ENCODE measurements around the gene TESMIN. TPM values are rescaled to one million over a fixed set of nuclear protein-coding genes. Genes with fewer than 3 reads are reported as not detected.
A peak's percentile ranks its signal among the peaks of the same experiment; 100 is the strongest.

The TESMIN gene
- total RNA-seq, 1 experiment from 2014 or later = 26.3 TPM

DNA sequence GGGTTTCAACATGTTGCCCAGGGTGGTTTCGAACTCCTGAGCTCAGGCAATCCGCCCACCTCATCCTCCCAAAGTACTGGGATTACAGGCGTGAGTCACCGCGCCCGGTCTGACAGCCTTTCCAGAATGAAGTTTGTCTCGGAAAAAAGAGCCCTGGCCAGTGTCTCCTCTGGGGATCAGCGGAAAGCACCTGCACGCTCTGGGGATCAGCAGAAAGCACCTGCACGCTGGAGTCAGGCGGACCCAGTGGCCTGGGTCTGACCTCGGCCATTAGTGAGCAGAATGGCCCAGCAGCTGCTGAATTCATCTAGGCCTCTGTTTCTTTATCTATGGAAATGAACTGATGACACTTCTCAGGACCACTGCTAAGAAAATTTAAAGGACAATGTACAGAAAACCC is 10.5 kb upstream of the TESMIN start:
- no peak for DNase-seq (ENCODE audit: low spot score)

- DNase-seq (ENCODE audit: low spot score) = no peak
Measured at GRCh38 chr11:68759991-68760390, 8.7 kb upstream of the TESMIN start.

DNA sequence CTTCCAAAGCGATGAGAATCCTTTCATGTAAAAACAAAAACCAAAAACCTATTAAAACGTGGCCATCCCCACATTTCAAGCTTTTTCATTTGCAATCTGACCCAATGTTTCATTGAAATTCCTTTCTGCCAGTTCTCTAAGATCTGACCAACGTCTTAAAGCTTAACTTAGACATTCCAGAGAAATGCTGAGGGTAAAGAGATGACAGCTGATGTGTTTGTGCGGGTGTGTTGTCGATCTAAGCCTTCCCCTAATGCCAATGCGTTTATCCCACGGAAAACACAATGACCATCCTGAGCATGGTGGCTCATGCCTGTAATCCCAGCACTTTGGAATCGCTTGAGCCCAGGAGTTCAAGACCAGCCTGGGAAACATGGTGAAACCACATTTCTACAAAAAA is 6.4 kb upstream of the TESMIN start:
- no peak for DNase-seq (ENCODE audit: low spot score)

DNA sequence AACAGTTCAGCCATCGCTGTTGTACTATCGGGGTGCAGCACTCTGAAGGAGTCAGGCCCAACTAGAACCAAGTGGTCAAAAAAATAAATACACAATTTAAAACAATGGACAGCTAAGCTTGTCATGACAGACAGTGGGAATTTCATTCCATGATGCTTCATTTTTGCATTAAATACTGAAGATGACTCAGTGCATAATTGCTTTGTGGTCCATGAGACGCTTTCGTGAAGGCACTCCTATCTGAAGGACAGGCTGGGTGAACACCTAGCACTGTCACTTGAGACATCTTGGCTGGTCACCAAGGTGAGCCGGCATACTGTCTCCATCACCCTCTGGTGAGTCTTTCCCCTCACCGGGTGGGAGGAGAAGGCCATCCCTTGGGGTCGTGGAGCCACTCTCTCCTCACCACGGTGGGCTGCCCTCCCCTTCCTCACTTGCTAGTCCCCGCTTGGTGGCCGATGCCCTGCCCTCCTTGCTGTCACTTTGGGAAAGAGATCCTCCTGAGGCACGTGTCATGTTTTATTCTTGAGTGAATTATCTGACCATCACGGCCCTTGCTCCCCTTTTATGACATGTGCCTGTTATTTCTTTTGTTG is 4.9 kb upstream of the TESMIN start:
- DNase-seq (ENCODE audit: low spot score) = no peak

DNA sequence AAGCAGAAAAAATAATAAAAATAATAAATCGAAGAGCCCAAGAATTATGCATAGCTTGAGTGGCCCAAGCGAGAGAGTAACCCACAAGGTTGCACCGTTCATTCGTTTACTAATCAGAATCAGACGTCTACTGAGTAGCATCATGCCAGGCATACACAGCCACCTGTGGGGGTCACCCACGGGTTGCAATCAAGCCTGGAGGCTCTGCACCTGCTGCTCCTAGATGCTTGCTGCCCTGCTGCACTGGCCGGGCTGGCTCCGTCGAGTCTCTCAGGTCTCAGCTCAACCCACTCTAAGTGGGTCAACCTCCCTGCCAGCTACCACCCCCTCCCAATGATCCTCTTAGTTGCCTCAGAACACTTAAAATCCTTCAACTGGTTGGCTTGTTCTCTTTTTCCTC is 2.0 kb upstream of the TESMIN start:
- peak; percentile 39 for DNase-seq (ENCODE audit: low spot score)

DNA sequence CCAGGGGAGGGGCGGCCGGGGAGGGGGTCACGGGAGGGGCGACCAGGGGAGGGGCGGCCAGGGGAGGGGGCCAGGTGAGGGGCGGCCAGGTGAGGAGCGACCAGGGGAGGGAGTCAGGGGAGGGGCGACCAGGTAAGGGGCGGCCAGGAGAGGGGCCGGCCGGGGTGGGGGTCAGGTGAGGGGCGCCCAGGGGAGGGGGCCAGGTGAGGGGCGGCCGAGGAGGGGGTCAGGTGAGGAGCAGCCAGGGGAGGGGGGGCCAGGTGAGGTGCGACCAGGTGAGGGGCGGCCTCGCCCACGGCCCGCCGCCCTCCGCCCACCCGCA is 355 bp downstream of the TESMIN start:
- DNase-seq (ENCODE audit: low spot score) = no peak

- no peak for DNase-seq (ENCODE audit: low spot score)
Measured at GRCh38 chr11:68750195-68751003, 921 bp downstream of the TESMIN start.

DNA sequence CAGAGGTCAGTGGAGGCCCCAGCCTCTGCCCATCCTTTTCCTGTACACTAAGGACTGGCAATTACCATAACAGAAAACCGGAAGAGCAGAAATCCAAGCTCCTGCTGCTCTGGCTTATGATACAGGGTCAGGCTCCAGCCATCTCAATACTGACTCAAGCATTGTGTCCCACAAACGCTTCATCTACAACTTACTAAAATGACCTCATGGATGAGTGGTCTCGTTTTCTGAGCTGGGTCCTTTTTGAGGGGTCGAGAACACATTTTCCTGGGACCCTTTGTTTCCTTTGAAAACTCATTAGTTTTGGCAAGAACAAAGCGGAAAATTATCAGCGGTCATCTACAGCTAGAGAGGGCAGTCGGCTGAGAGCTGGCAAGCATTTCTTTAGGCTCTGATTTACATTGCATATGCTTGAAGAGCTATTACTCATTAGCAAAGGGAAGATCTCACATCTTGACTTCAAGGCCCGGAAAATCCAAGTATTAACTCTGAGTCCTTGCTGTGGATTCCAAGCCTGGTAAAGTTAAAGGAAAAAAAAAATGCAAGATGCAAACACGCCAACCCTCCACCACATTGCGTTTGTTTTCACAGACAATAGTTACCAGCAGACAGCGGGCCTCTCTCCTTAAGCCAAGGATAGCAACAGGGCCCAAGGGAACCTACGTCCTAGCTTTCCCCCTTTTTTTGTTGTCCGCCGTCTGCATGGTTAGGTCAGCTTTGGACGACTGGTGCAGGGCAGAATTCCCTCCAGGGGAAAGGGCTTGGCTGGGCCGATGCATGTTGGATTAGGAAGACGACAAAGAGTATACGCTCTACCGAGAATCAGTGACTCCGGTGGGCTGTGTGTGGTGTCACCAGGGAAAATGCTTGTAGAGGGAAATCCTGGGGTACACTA is 1.8 kb downstream of the TESMIN start:
- DNase-seq (ENCODE audit: low spot score) = no peak

DNA sequence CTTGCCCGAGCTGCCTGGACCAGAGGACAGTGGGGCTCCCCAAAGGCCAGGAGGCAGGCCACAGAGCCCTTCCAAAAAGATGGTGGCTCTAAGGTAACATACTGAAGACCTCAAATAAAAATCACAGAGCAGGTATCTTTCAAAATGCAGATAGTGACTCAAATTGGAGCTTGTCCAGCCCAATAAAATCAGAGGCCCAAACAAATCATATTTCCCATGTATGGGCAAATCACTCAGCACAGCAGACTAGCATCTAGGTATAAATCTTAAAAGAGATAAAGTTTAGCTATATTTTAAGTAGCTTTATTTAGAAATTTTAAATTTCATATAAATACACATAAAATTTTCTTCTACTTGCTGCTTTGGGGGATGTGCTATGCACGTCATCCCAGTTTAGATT is 3.3 kb downstream of the TESMIN start:
- DNase-seq (ENCODE audit: low spot score) = no peak

GRCh38 chr11:68743539-68743938 is 7.8 kb downstream of the TESMIN start:
- DNase-seq (ENCODE audit: low spot score) = no peak

DNA sequence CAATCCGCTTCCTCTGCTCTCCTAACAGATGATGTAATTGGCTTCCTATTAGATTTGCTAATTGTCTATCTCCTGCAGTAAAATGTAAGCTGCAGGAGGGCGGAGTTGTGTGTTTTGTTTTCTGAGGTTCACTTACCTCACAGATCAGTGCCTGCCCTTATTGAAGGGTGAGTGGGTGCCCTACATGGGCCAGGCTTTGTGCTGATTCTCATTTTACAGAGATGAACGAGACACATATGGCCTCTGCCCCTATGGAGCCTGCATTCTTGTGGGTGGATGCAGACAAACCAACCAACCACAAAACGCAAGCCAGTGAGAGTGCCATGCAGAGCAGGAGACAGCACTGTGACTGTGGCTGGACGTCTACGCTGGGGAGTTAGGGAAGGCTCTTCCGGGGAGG is 9.9 kb downstream of the TESMIN start:
- DNase-seq (ENCODE audit: low spot score) = no peak

DNA sequence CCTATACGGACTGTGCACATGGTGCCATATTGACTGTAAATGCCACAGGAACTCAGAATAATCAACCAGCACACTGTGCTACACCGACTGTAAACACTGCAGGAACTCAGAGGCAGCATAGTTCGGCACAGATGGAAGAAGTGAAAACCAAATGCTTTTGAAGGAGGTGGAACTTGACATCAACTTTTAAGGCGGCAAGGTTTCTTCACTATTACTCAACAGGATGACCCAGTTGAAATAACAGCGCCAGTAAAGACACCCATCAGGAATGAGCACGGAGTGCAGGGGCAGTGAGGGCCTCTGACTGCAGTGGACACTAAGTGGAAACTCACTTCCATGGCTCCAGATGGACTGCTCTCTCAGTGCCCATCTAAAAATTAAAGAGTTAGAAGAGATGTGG is 15.7 kb downstream of the TESMIN start:
- DNase-seq (ENCODE audit: low spot score) = no peak

- no peak for DNase-seq (ENCODE audit: low spot score)
Measured at GRCh38 chr11:68735125-68735524, 16.2 kb downstream of the TESMIN start.

GRCh38 chr11:68734111-68734510 is 17.2 kb downstream of the TESMIN start:
- DNase-seq (ENCODE audit: low spot score) = no peak

GRCh38 chr11:68727783-68728182 is 23.5 kb downstream of the TESMIN start:
- DNase-seq (ENCODE audit: low spot score) = peak; percentile 29

GRCh38 chr11:68724293-68724692 is 27.0 kb downstream of the TESMIN start:
- no peak for DNase-seq (ENCODE audit: low spot score)

- DNase-seq (ENCODE audit: low spot score) = no peak
Measured at GRCh38 chr11:68722143-68722542, 29.2 kb downstream of the TESMIN start.

GRCh38 chr11:68721075-68721474 is 30.2 kb downstream of the TESMIN start:
- no peak for DNase-seq (ENCODE audit: low spot score)

DNA sequence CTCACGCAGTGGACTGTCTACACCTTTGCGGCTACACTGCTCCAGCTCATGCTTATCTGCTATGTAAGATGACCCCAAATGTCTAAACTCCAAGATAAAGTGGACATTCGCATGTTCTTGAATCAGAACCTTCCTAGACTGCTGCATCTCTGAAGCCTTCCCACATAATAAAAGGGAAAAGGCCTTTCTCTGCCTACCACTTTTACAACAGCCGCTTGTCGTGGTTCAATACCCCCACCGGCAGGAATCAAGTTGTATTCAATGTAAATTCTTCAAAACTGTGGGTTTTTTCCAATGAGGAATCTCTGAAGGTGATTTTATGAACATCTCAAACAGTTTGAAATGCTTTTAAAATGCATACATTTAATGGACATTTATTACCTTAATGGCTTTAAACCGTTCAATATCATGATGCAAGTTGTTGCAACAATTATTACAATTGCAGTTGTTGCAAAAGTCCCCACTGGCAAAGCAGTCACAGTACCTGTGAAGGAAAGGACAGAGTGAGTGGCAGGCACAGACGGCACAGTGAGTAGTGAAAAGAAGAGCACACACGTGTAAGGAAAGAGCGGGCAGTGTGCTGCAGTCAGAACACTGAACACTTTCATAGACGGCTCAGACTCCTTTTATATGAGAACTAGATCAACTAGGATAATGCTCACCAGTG is 35.7 kb downstream of the TESMIN start:
- no peak for DNase-seq (ENCODE audit: low spot score)

GRCh38 chr11:68714060-68714856 is 37.1 kb downstream of the TESMIN start:
- no peak for DNase-seq (ENCODE audit: low spot score)

DNA sequence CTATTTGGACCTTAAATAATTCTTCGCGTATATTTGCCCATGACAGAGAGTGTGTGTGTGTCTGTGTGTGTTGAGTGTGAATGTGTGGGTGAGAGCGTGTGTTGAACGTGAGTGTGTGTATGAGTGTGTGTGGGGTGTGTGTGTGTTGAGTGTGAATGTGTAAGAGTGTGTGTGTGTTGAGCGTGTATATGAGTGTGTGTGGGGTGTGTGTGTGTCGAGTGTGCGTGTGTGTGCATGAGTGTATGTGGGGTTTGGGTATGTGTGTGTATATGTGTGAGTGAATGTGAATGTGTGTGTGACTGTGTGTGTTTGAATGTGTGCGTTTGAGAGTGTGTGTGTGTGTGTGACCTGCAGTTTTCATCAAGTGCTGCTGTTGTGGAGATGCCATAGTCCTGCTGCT is 40.2 kb downstream of the TESMIN start:
- no peak for DNase-seq (ENCODE audit: low spot score)

Measured in HT-29 (cell line).